CD4-positive, alpha-beta T cell (primary cell): ENCODE data around the gene ANO2. TPM values are rescaled to one million over a fixed set of nuclear protein-coding genes. Genes with fewer than 3 reads are reported as not detected.

Experiments
- ATAC-seq: fragments of 200-7000 bp; cut with Tn5 transposase; one replicate; pipeline ENCODE4 v1.10.0; 2022; ENCODE audit warnings: mild to moderate bottlenecking; ENCODE audit not compliant: poor library complexity
- CTCF ChIA-PET: fragments of 350-600 bp; sonication (Branson Sonifier 250); formaldehyde crosslinking; loops from one replicate; lab custom pipeline; 2021; ENCODE audit warnings: antibody characterized with exemption, inconsistent platforms; lab: Charles Lee
- POLR2A ChIA-PET: fragments of 350-600 bp; sonication (Branson Sonifier 250); formaldehyde crosslinking; loops from one replicate; lab custom pipeline; 2021; ENCODE audit warnings: antibody characterized with exemption, inconsistent platforms; lab: Charles Lee
- DNase-seq, 14 experiments: peaks; one replicate each; pipeline ENCODE4 v3.0.0-alpha.2; 2013 to 2020; ENCODE audit warnings: mixed read lengths in 2 of 14
- H3K27ac ChIP-seq, 2 donors: one replicate each; pipeline versions ENCODE4 v1.5.1 to v1.7.0; 2013; ENCODE audit warnings: low read length in 2 of 2, low read depth in 1 of 2, mild to moderate bottlenecking in 1 of 2
- H3K27me3 ChIP-seq, 2 experiments: 1 replicate in 1 of 2; 2 replicates in 1 of 2; pipeline versions ENCODE4 v1.6.1 to v1.7.0; 2013; ENCODE audit warnings: low read length in 2 of 2, control low read depth in 1 of 2, mild to moderate bottlenecking in 1 of 2, moderate library complexity in 1 of 2; ENCODE audit not compliant: insufficient read depth in 2 of 2, control insufficient read depth in 1 of 2
- H3K36me3 ChIP-seq: one replicate; pipeline ENCODE4 v1.6.1; 2013; ENCODE audit warnings: low read length, control low read depth; ENCODE audit not compliant: insufficient read depth
- H3K4me1 ChIP-seq: one replicate; pipeline ENCODE4 v1.6.1; 2013; ENCODE audit warnings: low read length, control low read depth; ENCODE audit not compliant: insufficient read depth
- H3K4me3 ChIP-seq: one replicate; pipeline ENCODE4 v1.5.1; 2013; ENCODE audit warnings: mild to moderate bottlenecking, low read length, moderate library complexity
- H3K9me3 ChIP-seq, 2 experiments: 1 replicate in 1 of 2; 2 replicates in 1 of 2; pipeline versions ENCODE4 v1.6.1 to v1.7.0; 2013; ENCODE audit warnings: low read length in 2 of 2, mild to moderate bottlenecking in 2 of 2, control low read depth in 1 of 2, moderate library complexity in 1 of 2; ENCODE audit not compliant: control insufficient read depth in 1 of 2, insufficient read depth in 1 of 2
- H3K27ac Mint-ChIP-seq: one replicate; pipeline ENCODE4 v1.8.0; 2020; ENCODE audit warnings: mixed read lengths
- H3K27me3 Mint-ChIP-seq: one replicate; pipeline ENCODE4 v1.8.0; 2021; ENCODE audit warnings: mixed read lengths
- H3K36me3 Mint-ChIP-seq: one replicate; pipeline ENCODE4 v1.8.0; 2021; ENCODE audit warnings: low read depth, mixed read lengths
- H3K4me1 Mint-ChIP-seq: one replicate; pipeline ENCODE4 v1.8.0; 2021; ENCODE audit warnings: low read depth, mixed read lengths
- H3K4me3 Mint-ChIP-seq: one replicate; pipeline ENCODE4 v1.8.0; 2020; ENCODE audit warnings: mild to moderate bottlenecking, mixed read lengths
- H3K9me3 Mint-ChIP-seq: one replicate; pipeline ENCODE4 v1.8.0; 2020; ENCODE audit warnings: mixed read lengths
- intact Hi-C, 2 experiments: fragments of 100-400 bp; cut with DNase I in 1 of 2; cut with micrococcal nuclease in 1 of 2; formaldehyde crosslinking; loops; one replicate each; pipeline versions ENCODE4 v1.15.1 to v1.9.0; 2023 to 2025; cut with DNase I, micrococcal nuclease
- total RNA-seq, 174 experiments: library from RNA in 2 of 174; stranded (reverse) in 2 of 174; gene quantifications; one replicate each; pipeline ENCODE4 v1.2.3 and lab custom pipeline; 2021 to 2026
- TF ChIP-seq, protein P1 (sequence below): fragments of 200-600 bp; IDR thresholded peaks from one replicate; pipeline ENCODE4 v1.8.0; 2022; ENCODE audit warnings: antibody characterized with exemption, mild to moderate bottlenecking

The ANO2 gene
- total RNA-seq, 2 experiments from 2014 or later, result not detected

DNA sequence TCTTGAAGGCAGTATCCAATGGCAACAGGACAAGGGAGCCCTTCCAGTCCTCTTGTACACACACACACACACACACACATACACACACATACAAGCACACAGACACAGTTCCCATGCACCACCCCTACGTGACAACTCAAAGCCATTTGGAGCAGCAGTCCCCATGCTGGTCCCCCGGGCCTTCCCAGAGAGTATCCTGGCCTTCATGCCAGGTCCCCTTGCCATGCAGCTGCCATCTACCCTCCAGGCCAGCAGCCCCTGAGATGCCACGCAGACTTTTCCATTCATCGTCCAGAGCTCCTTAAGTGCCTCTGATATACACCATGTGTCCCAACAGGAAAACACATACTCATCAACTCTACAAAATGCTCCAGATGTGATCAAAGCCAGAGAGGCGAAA, 159.5 kb downstream of the ANO2 start:
- intact Hi-C loops, result no loop called here
- Histone ChIP-seq H3K36me3 (no peaks in the 10 kb centered on the region), H3K4me1 (no peaks in the 10 kb centered on the region), H3K27me3 (no peaks in the 10 kb centered on the region), H3K27ac (no peak overlapping the region), H3K4me3 (no peak overlapping the region), H3K9me3 (peaks cover 0 to 4% of the 10 kb centered on the region in 2 experiments)
- no peak overlapping the region for H3K27ac Mint-ChIP-seq
- H3K27me3 Mint-ChIP-seq, result peaks cover 16% of the 10 kb centered on the region
- DNase-seq, result no peak
- H3K9me3 Mint-ChIP-seq, result no peaks in the 10 kb centered on the region
- H3K4me1 Mint-ChIP-seq, result no peaks in the 10 kb centered on the region
- ATAC-seq, result no peak
- TF ChIP-seq, protein P1, sequence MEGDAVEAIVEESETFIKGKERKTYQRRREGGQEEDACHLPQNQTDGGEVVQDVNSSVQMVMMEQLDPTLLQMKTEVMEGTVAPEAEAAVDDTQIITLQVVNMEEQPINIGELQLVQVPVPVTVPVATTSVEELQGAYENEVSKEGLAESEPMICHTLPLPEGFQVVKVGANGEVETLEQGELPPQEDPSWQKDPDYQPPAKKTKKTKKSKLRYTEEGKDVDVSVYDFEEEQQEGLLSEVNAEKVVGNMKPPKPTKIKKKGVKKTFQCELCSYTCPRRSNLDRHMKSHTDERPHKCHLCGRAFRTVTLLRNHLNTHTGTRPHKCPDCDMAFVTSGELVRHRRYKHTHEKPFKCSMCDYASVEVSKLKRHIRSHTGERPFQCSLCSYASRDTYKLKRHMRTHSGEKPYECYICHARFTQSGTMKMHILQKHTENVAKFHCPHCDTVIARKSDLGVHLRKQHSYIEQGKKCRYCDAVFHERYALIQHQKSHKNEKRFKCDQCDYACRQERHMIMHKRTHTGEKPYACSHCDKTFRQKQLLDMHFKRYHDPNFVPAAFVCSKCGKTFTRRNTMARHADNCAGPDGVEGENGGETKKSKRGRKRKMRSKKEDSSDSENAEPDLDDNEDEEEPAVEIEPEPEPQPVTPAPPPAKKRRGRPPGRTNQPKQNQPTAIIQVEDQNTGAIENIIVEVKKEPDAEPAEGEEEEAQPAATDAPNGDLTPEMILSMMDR, result no peak
- H3K4me3 Mint-ChIP-seq, result no peak overlapping the region
- no peaks in the 10 kb centered on the region for H3K36me3 Mint-ChIP-seq
- CTCF ChIA-PET, result no interaction called here
- POLR2A ChIA-PET, result no interaction called here

DNA sequence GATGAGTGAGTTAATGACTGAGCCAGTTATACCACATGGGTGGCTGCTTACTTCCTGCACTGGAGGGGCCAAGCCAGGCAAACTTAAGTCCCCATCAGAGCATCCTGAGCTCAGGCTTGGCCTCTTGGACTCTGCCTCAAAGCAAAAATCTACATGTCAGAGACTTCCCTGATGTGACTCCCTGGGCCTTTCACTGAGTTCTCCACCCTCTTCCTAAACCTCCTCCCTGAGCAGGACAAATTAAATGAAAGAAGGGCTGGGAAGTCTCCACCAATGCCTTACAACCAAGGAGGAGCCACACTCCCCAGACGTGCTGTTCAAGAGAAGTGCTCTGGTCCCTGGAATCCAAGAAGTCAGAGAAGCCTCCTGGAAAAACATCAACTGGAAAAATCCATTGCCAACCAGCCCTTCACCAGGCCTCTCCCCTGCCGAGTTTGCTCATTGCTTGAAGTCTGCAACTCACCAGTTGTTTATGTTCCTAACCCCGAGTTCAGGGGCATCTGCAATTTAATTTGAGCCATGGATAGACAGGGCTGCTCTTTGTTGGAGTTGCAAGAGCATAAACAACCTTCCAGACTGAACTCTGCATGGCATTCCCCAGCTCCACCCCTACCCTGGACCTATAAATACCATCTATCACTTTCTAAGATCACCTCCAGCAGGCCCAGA, 160.5 kb downstream of the ANO2 start:
- ATAC-seq, result no peak
- ChIA-PET POLR2A (no interaction called here), CTCF (no interaction called here)
- no peak for DNase-seq
- Histone ChIP-seq H3K36me3 (no peaks in the 10 kb centered on the region), H3K9me3 (peaks cover 0 to 4% of the 10 kb centered on the region in 2 experiments), H3K27me3 (no peaks in the 10 kb centered on the region), H3K4me3 (no peak overlapping the region), H3K27ac (no peak overlapping the region), H3K4me1 (no peaks in the 10 kb centered on the region)
- intact Hi-C loops, result no loop called here
- peaks cover 6% of the 10 kb centered on the region for H3K27me3 Mint-ChIP-seq
- no peak overlapping the region for H3K27ac Mint-ChIP-seq
- TF ChIP-seq, protein P1, result no peak
- no peak overlapping the region for H3K4me3 Mint-ChIP-seq
- H3K36me3 Mint-ChIP-seq, result no peaks in the 10 kb centered on the region
- no peaks in the 10 kb centered on the region for H3K9me3 Mint-ChIP-seq
- H3K4me1 Mint-ChIP-seq, result no peaks in the 10 kb centered on the region

DNA sequence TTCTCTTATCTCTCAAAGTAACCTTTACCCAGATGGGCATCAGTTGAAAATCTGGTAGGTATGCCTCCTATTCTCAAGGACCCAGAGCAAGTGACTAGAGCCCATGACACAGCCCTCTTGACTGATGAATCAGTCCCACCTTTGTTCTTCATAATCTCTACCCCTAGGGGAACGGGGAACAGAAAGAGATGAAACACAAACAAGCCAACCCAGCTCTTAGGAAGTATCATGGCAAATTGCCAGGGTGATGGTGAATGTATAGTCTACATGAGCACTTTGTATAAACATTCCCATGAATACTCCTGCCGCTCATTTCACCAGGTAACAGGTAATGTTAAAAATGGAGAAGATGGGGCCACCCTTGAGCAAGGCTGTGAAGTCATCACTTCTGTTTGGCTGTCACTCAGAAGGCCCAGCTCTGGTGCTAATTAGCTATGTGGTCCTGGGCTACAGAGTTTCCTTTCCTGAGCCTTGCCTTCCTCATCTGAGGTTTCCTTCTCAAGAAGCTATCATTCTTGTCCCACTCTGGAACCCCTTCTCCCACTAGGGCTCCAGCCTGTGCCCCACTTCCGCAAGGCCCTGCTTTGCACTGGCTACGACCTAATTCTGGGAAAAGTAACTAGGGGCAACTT, 161.7 kb downstream of the ANO2 start:
- CTCF ChIA-PET, result interaction anchor here (0.5 kb wide), 1 partner anchor 274 kb away, joined by 5 read pairs; no protein-coding TSS in a partner anchor
- Histone ChIP-seq H3K36me3 (no peaks in the 10 kb centered on the region), H3K4me1 (no peaks in the 10 kb centered on the region), H3K27me3 (no peaks in the 10 kb centered on the region), H3K9me3 (peaks cover 0 to 4% of the 10 kb centered on the region in 2 experiments), H3K27ac (no peak overlapping the region), H3K4me3 (no peak overlapping the region)
- H3K9me3 Mint-ChIP-seq, result no peaks in the 10 kb centered on the region
- H3K4me1 Mint-ChIP-seq, result no peaks in the 10 kb centered on the region
- H3K36me3 Mint-ChIP-seq, result no peaks in the 10 kb centered on the region
- no peak overlapping the region for H3K27ac Mint-ChIP-seq
- TF ChIP-seq, protein P1, result no peak
- intact Hi-C loops, result no loop called here
- POLR2A ChIA-PET, result no interaction called here
- no peaks in the 10 kb centered on the region for H3K27me3 Mint-ChIP-seq
- DNase-seq (no peak), ATAC-seq (no peak)
- no peak overlapping the region for H3K4me3 Mint-ChIP-seq
